Measurements from ENCODE around the gene ETFA.

Gene ETFA

DNA sequence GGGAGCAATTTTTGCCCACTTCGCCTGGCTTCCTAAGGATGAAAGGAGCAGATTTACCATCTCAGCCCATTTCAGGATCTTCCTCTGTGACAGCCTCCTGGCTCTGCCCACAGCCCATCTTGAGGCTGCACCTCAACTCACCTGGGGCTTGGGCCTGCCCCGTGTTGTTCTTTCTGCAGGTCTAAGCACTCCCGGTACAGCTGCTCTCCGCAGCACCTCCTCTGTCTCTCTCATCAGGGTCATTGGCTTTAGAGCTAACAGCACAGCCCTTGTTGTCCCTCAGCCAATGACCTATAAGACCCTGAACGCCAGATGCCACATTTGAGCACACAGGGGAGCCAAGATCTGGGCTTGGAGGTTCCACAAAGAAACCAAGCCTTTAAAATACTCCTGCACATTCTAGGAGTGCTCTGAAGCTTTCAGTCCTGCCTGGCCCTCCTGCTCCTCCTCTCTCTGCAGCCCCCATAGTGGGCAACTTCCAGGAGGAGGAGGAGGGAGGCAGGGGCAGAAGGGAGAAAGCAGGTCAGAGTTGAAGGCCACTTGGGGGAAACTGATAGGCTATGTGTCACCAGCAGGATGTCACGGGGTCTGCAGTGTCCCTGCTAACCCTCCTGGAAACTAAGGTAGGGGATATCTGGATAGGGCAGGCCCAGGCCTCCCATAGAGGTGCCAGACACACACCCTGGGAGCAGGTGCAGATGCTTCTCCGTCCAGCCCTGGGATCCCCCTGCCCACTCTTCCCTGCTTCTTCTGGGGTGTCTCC, 115.6 kb downstream of the ETFA start:
- no peak for DNase-seq (ENCODE audit: low read depth in 2 of 2)

GRCh38 chr15:76193934-76194333, 117.3 kb downstream of the ETFA start:
- no peak for DNase-seq (ENCODE audit: low read depth in 2 of 2)

- no peak for DNase-seq (ENCODE audit: low read depth in 2 of 2)
Observed at GRCh38 chr15:76192715-76193114, 118.6 kb downstream of the ETFA start.

- no peak for DNase-seq (ENCODE audit: low read depth in 2 of 2)
Observed at GRCh38 chr15:76191539-76192244, 119.6 kb downstream of the ETFA start.

- peak; percentile 63 to 74 for DNase-seq (ENCODE audit: low read depth in 2 of 2)
Observed at GRCh38 chr15:76190751-76191538, 120.3 kb downstream of the ETFA start.

GRCh38 chr15:76190070-76190564, 121.2 kb downstream of the ETFA start:
- no peak for DNase-seq (ENCODE audit: low read depth in 2 of 2)

- DNase-seq (ENCODE audit: low read depth in 2 of 2): no peak
Observed at GRCh38 chr15:76189106-76189505, 122.2 kb downstream of the ETFA start.

GRCh38 chr15:76187163-76187562, 124.1 kb downstream of the ETFA start:
- no peak for DNase-seq (ENCODE audit: low read depth in 2 of 2)

- DNase-seq (ENCODE audit: low read depth in 2 of 2): no peak
Observed at GRCh38 chr15:76185716-76186115, 125.6 kb downstream of the ETFA start.

DNA sequence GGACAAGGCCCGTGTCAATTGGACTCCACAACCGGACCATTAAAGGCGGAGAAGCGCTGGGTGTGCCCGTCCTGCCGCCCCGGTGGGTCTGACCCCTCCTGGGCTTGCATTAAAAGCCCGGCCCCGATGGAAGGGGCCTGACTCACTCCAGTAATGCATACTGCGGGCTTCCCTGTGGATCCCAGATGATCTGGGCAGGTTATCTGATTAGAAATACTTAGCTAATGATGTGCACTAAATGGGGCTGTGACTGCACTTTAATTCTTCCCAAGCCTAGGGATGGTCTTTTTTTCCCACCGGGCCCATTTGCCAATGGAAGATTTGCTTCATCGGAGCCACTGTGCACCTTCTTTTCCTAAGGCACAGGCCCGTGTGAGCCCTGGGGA, 126.6 kb downstream of the ETFA start:
- no peak for DNase-seq (ENCODE audit: low read depth in 2 of 2)

DNA sequence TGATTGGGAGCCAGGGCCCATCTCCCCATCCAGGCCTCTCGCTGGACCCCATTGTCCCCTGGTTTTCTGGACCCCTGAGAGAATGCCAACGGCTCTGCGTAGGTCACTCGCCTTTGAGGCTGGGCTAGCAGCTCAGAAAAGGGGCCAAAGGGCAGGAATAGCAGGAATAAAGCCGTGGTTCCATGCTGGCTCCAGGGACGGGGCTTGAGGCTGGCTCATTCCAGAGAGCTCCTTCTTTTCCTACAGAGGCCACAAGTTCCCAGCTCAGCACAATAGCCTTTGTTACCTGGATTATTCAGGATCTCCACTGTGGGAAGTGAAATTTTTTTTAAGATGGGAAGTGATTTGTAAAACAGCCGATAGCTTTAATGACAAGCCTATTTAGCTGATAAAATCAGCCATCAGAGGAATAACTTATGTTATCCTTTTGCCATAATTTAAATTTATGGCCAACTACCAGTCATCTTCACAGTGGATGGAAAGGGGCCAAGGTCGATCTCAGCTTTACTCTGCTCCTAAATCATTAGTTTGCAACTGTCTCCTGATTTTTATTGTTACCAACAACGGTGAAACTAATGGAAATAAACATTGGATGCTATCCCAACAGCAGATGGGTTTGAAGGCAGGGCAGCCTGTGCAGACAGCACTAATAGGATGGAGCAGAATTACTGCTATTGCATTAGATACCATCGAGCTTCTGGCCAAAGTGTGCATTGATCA, 127.2 kb downstream of the ETFA start:
- no peak for DNase-seq (ENCODE audit: low read depth in 2 of 2)

DNA sequence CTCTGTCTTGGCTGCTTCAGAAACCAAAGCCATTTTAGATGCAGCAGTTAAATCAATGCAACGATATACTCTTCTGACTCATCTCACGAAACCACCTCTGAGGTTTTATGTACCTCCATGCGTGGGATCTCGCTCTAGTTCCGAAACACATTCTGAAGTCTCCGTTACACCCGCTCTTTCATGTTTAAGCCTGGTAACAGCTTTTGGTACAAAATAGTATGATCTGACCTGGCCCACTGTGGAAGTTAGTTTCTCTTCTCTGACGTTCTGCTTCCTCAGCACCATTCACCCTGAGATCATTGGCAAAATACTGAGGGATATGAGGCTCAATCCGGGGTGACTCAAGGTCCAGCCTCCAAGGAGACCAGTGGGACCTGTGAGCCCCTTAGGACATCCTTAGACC, 129.6 kb downstream of the ETFA start:
- DNase-seq (ENCODE audit: low read depth in 2 of 2): peak in 1 of 2 donors; percentile 40

- DNase-seq (ENCODE audit: low read depth in 2 of 2): no peak
Observed at GRCh38 chr15:76180321-76180720, 130.9 kb downstream of the ETFA start.

DNA sequence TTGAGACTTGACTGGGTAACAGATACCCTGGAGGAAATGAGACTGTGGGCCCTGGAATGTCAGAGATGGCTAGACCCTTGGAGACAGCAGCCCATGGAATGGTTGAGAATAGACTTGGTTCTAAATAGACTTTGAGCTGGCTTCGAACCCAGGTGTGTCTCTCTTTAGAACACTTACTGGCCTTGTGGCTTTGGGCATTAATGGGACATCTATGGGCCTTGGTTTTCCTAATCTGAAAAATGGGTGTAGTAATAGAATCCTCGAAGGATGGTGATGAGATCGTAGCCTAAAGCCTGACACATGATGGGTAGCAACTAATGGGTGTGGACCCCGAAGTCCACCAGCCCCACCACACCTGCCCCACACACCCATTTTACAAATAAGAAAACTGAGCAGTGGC, 132.2 kb downstream of the ETFA start:
- no peak for DNase-seq (ENCODE audit: low read depth in 2 of 2)

- no peak for DNase-seq (ENCODE audit: low read depth in 2 of 2)
Observed at GRCh38 chr15:76178296-76179000, 132.8 kb downstream of the ETFA start.

- no peak for DNase-seq (ENCODE audit: low read depth in 2 of 2)
Observed at GRCh38 chr15:76177491-76178040, 133.7 kb downstream of the ETFA start.

- no peak for DNase-seq (ENCODE audit: low read depth in 2 of 2)
Observed at GRCh38 chr15:76176487-76177085, 134.7 kb downstream of the ETFA start.

DNA sequence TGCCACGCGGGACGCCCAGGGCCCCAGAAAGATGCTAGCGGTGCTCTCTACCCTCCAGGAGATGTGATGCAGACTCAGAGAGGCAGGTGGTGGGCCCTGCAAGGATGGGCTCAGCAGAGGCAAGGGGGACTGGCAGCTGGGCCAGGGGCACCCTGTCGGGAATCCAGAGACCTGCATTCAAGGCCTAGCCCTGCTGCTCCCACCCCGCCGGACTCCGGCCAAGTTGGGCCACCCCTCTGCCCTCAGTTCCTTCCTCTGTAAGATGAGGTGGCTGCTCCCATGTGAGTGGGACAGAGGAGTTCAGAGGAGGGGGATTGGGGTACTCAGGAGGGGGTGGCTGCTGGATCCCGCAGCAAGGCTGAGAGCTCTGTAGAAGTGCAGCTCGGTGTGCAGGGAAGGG, 135.2 kb downstream of the ETFA start:
- DNase-seq (ENCODE audit: low read depth in 2 of 2): no peak

DNA sequence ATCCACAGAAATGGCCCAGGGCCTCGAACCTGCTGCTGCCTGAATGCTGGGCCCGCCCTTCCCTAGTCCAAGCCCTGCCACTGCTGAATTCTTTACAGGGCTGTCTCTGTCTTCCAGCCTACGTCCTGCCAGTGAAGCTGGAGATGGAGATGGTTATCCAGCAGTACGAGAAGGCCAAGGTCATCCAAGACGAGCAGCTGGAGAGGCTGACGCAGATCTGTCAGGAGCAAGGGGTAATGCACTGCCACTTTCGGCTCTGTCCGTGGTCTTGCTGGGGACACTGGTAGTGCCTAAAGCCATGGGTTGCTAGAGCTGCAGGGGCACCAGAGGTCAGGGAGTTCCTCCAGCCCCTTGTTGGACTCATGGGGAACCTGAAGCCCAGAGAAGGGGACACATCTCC, 135.8 kb downstream of the ETFA start:
- DNase-seq (ENCODE audit: low read depth in 2 of 2): no peak

DNA sequence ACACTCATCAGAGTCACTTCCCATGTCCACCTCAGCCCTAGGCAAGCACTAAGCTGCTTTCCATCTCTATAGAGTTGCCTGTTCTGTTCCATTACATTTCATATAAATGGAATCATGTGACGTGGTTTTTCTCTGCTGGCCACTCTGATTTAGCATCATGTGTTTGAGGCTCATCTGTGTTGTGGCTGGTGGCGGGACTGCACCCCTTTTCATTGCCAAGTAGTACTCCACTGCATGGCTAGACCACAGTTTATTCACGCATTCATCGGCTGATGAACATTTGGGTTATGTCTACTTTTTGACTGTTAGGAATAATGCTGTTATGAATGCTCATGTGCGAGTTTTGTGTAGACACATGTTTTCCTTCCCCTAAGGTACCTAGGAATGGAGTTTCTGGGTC, 136.6 kb downstream of the ETFA start:
- no peak for DNase-seq (ENCODE audit: low read depth in 2 of 2)

Data from stimulated activated CD4-positive, alpha-beta T cell treated with anti-CD3 and anti-CD28 coated beads, Interleukin-4, amount 100 ng/mL, for 48 hours (primary cell).